Stimulated activated CD4-positive, alpha-beta T cell treated with anti-CD3 and anti-CD28 coated beads, Interleukin-2, amount 100 ng/mL, for 4 hours (primary cell): ENCODE measurements around the gene VARS2.
"Not testable (repeated sequence)": the region's sequence is repeated elsewhere in the genome, so short reads cannot be mapped to it uniquely, and the experiment has no call there.

ENCODE experiments used
- DNase-seq: peaks from one replicate; pipeline ENCODE4 v3.0.0-alpha.2; 2020; ENCODE audit warnings: low read depth

VARS2 gene

DNA sequence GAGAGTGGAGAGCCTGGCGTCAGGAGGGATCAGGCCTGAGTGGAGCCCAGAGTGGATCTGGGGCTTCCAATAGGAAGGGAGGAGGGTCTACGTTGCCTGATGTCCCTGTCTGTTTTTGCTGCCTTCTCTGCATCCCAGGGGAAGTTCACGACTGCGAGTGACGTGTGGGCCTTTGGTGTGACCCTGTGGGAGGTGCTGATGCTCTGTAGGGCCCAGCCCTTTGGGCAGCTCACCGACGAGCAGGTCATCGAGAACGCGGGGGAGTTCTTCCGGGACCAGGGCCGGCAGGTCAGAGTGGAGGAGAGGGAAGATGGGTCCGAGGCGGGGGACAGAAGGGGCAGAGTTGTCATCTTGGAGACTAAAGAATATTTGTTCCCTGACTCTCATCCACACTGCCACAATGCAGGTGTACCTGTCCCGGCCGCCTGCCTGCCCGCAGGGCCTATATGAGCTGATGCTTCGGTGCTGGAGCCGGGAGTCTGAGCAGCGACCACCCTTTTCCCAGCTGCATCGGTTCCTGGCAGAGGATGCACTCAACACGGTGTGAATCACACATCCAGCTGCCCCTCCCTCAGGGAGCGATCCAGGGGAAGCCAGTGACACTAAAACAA, 15.2 kb upstream of the VARS2 start:
- no peak for DNase-seq

DNA sequence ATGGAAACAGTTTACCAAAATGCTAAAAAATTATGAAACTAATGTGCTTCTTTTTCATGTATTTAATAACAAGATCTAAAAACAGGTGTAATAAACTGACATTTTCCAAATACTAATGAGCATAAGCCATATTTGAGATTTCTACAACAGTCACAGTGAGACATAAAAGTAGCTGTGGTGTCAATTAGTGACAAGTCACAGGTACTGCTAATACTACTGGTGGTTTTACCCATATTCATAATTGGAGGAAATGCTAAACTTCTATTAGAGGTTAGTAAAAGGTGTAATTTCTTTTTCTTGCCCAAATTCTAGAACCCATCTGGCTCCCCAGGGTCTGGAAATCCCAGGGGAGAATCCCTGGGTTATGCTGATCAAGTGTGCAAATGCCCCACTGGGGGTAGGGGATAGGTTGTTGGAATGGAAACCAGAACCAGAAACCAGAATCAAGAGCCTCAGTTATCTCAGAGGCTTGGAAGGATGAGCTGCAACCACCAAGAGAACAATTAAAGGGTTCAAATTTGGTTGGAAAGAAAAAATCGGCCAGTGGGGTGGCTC, 13.1 kb upstream of the VARS2 start:
- DNase-seq = no peak

GRCh38 chr6:30901436-30901835, 12.6 kb upstream of the VARS2 start:
- DNase-seq = no peak

- not testable (repeated sequence) for DNase-seq
Observed at GRCh38 chr6:30902196-30902595, 11.8 kb upstream of the VARS2 start.

DNA sequence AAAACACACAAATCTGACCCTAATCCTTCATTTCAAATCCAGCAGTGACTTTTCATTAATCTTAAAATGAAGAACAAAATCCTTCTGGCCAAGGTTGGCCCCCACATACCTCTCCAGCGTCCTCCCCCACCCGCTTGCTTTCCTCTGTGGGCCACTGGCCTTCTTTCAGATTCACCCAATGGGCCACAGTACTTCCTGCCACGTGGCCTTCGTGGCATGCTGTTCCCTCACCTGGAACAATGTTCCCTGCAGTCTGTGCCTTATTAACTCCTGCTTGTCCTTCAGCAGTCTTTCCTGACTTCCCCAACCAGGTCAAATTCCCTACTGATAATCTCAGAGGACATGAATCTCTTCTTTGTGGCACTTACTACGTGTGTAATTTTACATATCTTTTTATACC, 11.3 kb upstream of the VARS2 start:
- no peak for DNase-seq

DNA sequence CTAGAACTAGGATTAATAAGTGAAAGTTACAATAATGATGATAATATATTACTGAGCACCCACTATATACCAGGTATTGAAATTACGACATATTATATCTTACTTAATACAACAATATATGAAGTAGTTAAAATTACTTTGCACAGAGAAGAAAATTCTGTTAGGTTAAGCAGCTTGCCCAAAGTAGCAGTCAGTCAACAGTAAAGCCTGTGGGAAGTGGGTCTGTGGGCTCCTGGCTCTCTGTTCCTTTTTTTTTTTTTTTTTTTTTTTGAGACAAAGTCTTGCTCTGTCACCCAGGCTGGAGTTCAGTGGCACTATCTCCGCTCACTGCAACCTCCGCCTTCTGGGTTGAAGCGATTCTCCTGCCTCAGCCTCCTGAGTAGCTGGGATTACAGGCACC, 10.8 kb upstream of the VARS2 start:
- no peak for DNase-seq

- DNase-seq = not testable (repeated sequence)
Observed at GRCh38 chr6:30907290-30907757, 6.7 kb upstream of the VARS2 start.

- DNase-seq = peak; percentile 95
Observed at GRCh38 chr6:30907758-30908591, 6.1 kb upstream of the VARS2 start, which contains the start of gene GTF2H4. GTF2H4 (plus strand) TSS chr6:30908207.

- no peak for DNase-seq
Observed at GRCh38 chr6:30908700-30909099, 5.3 kb upstream of the VARS2 start.

- not testable (repeated sequence) for DNase-seq
Observed at GRCh38 chr6:30910473-30910872, 3.6 kb upstream of the VARS2 start.

GRCh38 chr6:30912746-30913520, 1.1 kb upstream of the VARS2 start:
- no peak for DNase-seq

DNA sequence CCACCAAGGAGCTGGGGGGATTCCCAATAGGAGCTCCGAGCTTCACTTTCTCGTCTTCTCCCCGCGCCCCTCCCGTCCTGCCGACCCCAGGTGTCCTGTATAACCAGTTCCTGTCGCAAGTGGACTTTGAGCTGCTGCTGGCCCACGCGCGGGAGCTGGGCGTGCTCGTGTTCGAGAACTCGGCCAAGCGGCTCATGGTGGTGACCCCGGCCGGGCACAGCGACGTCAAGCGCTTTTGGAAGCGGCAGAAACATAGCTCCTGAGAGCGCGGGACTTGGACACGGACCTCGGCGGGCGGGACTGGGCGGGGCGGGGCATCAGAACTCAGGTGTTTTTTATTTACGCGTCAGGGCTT, 340 bp upstream of the VARS2 start:
- no peak for DNase-seq

DNA sequence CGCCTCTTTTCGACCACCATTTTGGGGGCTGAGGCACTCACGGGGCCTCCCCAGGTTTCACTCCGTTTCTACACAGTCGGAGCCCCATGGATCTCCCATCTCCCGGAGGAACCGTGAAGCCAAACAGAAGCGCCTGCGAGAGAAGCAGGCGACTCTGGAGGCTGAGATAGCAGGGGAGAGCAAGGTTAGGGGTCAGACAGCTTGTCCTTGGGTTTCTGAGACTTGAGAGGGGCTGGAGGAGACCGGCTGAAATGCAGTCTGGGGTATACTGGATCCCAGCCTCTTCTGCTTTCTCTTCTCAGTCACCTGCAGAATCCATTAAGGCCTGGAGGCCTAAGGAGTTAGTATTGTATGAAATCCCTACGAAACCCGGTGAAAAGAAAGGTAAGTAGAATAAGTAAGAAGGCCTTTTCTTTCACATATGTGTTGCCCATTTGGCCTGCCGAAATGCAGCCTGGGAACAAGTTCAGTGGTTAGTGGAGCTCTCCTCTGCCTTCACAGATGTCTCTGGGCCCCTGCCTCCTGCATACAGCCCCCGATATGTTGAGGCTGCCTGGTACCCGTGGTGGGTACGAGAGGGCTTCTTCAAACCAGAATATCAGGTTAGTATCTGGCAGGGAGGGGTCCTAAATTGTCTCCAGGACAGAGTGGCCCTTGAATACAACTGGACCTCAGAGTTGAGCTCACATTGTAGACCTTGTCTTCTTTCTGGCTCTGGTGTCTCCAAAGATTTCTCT, 984 bp downstream of the VARS2 start:
- no peak for DNase-seq

GRCh38 chr6:30915591-30915946, 1.5 kb downstream of the VARS2 start:
- no peak for DNase-seq

GRCh38 chr6:30917041-30917440, 3.0 kb downstream of the VARS2 start:
- DNase-seq = no peak

- DNase-seq = no peak
Observed at GRCh38 chr6:30917487-30917886, 3.4 kb downstream of the VARS2 start.

DNA sequence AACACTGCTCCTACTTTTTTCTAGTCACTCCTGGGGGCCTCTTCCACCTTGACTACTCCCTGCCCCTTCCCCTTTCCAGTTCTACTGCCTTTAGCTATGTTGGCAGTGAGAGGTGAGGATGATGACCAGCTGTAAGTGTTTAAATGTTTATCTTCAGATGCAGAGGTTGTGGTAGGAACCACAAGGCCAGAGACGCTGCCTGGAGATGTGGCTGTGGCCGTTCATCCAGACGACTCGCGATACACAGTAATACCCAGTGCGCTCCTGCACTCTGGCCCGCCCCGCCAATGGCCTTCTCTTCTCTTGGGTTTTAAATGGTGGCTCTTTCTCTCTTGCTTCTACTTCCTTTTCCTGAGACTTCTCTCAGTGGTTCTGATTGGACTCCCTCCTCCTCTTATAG, 4.6 kb downstream of the VARS2 start:
- DNase-seq = no peak

DNA sequence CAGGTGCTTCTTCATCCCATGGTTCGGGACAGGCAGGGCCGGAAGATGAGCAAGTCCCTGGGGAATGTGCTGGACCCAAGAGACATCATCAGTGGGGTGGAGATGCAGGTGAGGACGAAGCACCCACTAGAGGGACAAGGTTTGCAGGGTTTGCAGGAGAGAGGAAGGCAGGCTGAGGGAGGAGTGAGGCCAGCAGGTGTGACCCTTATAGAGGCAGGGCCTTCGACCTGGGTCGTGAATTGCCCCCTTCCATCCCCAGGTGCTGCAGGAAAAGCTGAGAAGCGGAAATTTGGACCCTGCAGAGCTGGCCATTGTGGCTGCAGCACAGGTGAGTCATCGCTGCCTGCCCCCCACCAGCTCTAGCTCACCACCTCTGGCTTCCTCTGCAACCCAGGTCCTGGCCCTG, 8.4 kb downstream of the VARS2 start:
- DNase-seq = no peak

GRCh38 chr6:30924040-30924627, 10.1 kb downstream of the VARS2 start:
- not testable (repeated sequence) for DNase-seq

DNA sequence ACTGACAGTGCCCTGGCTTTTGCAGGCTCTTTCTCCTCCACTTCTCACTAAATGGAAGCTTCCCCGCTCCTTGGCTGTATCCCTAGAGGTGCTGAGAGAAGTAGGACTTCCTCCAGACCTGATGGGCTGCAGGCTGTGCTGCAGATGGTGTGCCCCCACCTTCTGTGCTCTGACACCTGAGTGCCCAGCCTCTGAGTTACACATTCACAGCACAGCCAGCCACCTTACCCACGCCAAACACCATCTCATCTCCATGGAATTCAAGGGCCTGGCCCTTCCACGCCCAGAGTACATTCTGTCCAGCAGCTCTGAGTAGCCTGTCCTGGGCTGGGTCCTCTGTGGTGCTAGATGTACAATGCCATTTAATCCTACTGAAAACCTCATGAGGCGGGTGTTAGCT, 12.6 kb downstream of the VARS2 start:
- no peak for DNase-seq

DNA sequence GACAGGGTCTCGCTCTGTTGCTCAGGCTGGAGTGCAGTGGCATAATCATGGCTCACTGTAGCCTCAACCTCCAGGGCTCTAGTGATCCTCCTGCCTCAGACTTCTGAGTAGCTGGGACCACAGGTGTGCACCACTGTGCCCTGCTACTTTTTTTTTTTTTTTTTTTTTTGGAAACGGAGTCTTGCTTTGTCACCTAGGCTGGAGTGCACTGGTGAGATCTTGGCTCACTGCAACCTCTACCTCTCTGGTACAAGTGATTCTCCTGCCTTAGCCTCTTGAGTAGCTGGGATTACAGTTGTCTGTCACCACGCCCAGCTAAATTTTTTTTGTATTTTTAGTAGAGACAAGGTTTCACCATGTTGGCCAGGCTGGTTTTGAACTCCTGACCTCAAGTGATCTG, 13.0 kb downstream of the VARS2 start:
- not testable (repeated sequence) for DNase-seq

DNA sequence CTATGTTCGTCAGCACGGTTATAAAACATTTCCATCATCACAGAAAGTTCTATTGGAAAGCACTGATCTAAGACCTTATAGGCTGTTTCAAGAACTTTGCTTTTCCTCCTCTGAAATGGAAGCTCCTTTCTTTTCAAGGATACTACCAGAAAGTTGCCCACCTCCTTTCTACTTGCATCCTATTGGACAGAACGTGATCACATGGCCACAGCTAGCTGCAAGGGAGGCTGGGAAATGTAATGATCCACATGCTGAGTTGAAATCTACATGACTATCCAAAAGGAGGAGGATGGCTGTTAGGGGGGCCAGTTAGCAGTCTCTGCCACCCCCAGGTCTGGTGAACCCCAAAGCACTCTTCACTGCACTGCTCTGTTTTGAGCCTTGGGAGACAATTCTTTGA, 14.6 kb downstream of the VARS2 start:
- no peak for DNase-seq
